Subcutaneous adipose tissue (tissue), 4 donors: Measurements from ENCODE around the gene NLGN1. TPM values are rescaled to one million over a fixed set of nuclear protein-coding genes. Genes with fewer than 3 reads are reported as not detected.

Experiments used
- CTCF ChIP-seq: fragments of 450-650 bp; IDR thresholded peaks from one replicate; pipeline ENCODE4 v1.5.1; 2016; ENCODE audit warnings: low read depth, mild to moderate bottlenecking, control low read depth, antibody characterized with exemption, moderate library complexity
- total RNA-seq, 4 donors: library from RNA; depleted of rRNA; stranded (reverse); fragments of >200 nt; gene quantifications; one replicate each; pipeline ENCODE4 v1.1.0, GENCODE V29; 2016

NLGN1 gene
- total RNA-seq, 4 donors from 2014 or later: 5.1 to 16.5 (median 7.9) TPM

GRCh38 chr3:173531602-173532001, 134.1 kb downstream of the NLGN1 start:
- no peak for TF ChIP-seq CTCF

DNA sequence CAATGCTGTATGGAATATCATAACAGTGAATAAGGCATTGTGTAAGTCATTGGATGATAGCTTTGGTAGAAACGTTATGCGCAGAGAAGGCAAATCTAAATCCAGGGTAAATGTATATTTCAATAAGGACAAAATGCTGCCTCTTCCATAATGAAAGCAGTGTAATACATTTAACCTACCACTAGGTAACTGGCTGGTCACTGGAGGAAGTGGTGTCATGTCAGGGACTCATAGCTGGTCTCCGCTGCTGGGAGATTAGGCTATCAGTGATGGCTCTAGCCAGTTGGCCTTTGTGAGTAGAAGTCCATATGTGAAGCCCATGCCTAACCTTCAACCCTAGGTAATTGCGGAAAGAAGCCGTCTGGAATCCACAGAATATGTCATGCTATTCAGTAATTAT, 140.9 kb downstream of the NLGN1 start:
- no peak for TF ChIP-seq CTCF

DNA sequence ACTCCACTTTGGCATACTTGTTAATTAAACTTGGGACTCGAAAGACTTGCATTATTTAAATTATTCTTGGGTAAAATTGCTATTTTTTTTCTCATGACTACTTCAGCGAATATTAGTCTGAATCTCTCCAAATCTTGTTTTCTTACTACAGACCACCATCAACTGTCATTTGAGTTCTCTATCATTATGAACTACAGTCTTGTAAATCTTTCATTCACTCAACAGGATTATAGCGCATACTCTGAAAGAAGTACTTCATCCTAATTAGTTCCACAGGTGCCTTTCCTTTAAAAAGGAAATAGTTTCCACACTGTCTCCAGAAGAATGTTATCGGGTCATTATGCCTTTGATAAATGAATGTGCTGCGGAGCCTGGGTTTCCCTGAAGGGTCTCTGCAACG, 149.5 kb downstream of the NLGN1 start:
- TF ChIP-seq CTCF: no peak

DNA sequence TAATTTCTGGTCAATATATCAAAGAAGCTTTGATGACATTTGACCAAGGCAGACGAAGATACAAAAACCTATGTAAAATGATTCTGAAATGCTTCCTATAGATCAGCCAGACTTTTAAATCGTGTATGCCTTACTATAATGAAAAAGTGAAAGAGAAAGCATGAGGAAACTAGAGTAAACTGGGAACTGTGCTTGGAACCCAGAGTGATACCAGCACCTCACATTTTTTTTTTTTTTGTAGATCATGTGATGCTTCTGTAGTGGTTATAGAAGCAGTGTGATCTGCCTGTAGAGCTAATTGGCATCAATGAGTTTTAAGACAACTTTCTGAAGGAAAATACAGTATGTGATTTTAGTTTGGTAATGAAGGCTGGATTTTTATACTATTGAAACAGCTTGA, 150.7 kb downstream of the NLGN1 start:
- TF ChIP-seq CTCF: no peak

GRCh38 chr3:173552526-173552925, 155.0 kb downstream of the NLGN1 start:
- TF ChIP-seq CTCF: no peak

GRCh38 chr3:173553635-173554280, 156.2 kb downstream of the NLGN1 start:
- TF ChIP-seq CTCF: no peak

DNA sequence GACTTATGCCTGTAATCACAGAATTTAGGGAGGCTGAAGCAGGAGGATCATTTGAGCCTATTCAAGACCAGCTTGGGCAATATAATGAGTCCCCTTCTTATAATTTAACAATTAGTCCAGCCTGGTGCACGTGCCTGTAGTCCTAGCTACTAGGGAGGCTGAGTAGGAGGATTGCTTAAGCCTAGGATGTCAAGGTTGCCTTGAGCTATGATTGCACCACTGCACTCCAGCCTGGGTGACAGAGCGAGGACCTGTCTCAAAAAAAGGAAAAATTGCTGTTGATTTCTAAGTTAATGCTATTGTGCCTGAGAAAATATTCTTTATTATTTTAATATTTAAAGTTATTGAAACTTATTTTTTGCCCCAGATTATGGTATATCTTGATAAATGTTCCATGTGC, 159.0 kb downstream of the NLGN1 start:
- no peak for TF ChIP-seq CTCF
